Cardiac fibroblast (primary cell): ENCODE measurements around the gene GPR39.

Experiments
- DNase-seq, 2 donors: peaks; one replicate each; pipeline versions ENCODE4 v3.0.0 to v3.0.0-alpha.2; 2010; ENCODE audit warnings: low read depth in 2 of 2
- H3K4me3 ChIP-seq, 2 donors: replicated peaks in 1 of 2; 1 replicate in 1 of 2; 2 replicates in 1 of 2; pipeline ENCODE4 v1.5.1; 2011; ENCODE audit warnings: low read depth in 2 of 2, low read length in 2 of 2, mild to moderate bottlenecking in 2 of 2, moderate library complexity in 1 of 2
- TF ChIP-seq, protein P1 (sequence below): IDR thresholded peaks from one replicate; pipeline ENCODE4 v1.5.1; 2011; ENCODE audit warnings: low read depth, mild to moderate bottlenecking, low read length, inconsistent platforms

The GPR39 gene

GRCh38 chr2:132633635-132634034 lies 217.0 kb downstream of the GPR39 start:
- H3K4me3 ChIP-seq: no peak overlapping the region
- no peak for DNase-seq
- TF ChIP-seq, protein P1, sequence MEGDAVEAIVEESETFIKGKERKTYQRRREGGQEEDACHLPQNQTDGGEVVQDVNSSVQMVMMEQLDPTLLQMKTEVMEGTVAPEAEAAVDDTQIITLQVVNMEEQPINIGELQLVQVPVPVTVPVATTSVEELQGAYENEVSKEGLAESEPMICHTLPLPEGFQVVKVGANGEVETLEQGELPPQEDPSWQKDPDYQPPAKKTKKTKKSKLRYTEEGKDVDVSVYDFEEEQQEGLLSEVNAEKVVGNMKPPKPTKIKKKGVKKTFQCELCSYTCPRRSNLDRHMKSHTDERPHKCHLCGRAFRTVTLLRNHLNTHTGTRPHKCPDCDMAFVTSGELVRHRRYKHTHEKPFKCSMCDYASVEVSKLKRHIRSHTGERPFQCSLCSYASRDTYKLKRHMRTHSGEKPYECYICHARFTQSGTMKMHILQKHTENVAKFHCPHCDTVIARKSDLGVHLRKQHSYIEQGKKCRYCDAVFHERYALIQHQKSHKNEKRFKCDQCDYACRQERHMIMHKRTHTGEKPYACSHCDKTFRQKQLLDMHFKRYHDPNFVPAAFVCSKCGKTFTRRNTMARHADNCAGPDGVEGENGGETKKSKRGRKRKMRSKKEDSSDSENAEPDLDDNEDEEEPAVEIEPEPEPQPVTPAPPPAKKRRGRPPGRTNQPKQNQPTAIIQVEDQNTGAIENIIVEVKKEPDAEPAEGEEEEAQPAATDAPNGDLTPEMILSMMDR: no peak

DNA sequence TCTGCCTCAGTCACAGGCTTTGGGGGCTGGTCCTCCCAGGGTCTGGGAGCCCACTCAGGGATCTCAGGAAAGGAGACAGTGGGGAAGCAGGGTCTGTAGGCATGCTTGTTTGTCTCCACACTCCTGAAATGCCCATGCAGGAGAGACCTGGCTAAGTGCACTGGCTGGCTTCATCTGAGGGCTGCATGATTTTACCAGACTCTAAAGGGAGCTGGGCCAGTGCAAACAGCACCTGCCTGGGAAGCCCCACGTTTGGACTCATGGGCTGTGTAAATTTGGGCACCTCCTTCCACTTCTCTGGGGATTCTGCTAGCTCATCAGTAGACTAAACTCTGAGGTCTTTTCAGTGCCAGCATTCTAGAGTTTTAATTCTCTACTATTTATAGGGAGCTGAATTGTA lies 219.7 kb downstream of the GPR39 start:
- TF ChIP-seq, protein P1: no peak
- no peak for DNase-seq
- no peak overlapping the region for H3K4me3 ChIP-seq

GRCh38 chr2:132638313-132639040 lies 221.9 kb downstream of the GPR39 start:
- no peak for DNase-seq
- TF ChIP-seq, protein P1: no peak
- no peak overlapping the region for H3K4me3 ChIP-seq

DNA sequence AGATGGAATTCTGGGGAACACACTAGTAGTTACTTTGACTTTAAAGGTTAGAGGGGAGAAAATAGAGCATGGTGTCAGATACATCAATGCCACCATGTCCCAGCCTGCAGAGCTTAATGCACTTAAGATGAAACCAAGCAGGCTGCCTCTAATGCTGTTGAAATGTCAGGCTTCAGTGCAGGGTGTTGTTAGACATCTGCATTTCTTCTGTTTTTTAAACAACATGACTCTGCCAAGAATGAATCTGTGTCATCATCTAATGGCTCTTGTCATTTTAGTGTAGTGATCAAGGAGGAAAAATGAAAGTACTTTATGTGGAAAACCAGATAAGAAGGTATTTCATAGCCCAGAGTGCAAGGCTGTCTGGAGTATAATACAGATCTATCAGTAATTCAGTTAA lies 223.5 kb downstream of the GPR39 start:
- no peak overlapping the region for H3K4me3 ChIP-seq
- TF ChIP-seq, protein P1: no peak
- no peak for DNase-seq

- H3K4me3 ChIP-seq: no peak overlapping the region
- no peak for DNase-seq
- TF ChIP-seq, protein P1: no peak
Measured at GRCh38 chr2:132641819-132642218, 225.2 kb downstream of the GPR39 start.

DNA sequence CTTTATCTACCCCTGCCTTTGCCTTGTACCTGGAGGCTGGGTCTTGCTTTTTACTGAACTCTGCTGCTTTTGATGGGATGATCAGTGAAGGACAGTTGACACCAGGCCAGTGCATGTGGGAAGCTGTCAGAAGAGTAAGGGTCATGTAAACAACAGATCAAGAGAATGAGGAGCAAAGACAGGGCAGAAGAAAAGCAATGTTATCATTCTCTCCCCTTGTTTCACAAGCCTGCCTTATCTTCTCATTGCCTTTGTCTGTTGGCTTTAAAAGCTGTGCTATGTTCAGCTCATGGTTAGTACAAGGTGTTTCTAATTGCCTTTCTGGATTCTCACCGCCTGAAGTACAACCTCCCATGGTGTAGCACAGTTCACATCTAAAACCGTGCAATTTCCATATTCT lies 225.8 kb downstream of the GPR39 start:
- TF ChIP-seq, protein P1: no peak
- no peak overlapping the region for H3K4me3 ChIP-seq
- no peak for DNase-seq

- TF ChIP-seq, protein P1: no peak
- DNase-seq: no peak
- H3K4me3 ChIP-seq: no peak overlapping the region
Measured at GRCh38 chr2:132645176-132645575, 228.6 kb downstream of the GPR39 start.
